GM12873 (cell line): ENCODE data around the gene VEPH1.

Experiments used
- TF ChIP-seq, protein P1 (sequence below): IDR thresholded peaks from 2 replicates; pipeline ENCODE4 v1.5.1; 2012; ENCODE audit warnings: low read depth, mild to moderate bottlenecking, moderate library complexity, low read length, control low read depth; ENCODE audit not compliant: insufficient read depth; ENCODE audit errors: missing control alignments

The VEPH1 gene

DNA sequence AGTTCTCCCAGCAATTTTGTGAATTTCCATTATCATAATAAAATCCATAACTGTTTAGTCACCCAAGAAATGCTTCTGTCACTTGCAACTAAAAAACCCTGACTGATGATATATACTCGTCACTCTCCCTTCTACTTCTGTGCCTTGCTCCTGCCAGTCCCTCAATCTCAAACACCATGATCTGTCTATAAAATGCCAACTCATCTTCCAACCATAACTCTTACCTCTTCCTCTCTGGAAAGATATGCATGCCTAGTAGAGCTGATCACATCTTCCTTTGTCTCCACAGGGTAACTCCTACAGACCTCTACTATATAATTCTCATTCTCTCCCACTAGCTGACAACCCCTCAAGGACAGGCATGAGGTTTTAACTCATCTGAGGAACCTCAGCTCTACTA is 5.2 kb upstream of the VEPH1 start:
- TF ChIP-seq, protein P1, sequence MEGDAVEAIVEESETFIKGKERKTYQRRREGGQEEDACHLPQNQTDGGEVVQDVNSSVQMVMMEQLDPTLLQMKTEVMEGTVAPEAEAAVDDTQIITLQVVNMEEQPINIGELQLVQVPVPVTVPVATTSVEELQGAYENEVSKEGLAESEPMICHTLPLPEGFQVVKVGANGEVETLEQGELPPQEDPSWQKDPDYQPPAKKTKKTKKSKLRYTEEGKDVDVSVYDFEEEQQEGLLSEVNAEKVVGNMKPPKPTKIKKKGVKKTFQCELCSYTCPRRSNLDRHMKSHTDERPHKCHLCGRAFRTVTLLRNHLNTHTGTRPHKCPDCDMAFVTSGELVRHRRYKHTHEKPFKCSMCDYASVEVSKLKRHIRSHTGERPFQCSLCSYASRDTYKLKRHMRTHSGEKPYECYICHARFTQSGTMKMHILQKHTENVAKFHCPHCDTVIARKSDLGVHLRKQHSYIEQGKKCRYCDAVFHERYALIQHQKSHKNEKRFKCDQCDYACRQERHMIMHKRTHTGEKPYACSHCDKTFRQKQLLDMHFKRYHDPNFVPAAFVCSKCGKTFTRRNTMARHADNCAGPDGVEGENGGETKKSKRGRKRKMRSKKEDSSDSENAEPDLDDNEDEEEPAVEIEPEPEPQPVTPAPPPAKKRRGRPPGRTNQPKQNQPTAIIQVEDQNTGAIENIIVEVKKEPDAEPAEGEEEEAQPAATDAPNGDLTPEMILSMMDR: no peak

DNA sequence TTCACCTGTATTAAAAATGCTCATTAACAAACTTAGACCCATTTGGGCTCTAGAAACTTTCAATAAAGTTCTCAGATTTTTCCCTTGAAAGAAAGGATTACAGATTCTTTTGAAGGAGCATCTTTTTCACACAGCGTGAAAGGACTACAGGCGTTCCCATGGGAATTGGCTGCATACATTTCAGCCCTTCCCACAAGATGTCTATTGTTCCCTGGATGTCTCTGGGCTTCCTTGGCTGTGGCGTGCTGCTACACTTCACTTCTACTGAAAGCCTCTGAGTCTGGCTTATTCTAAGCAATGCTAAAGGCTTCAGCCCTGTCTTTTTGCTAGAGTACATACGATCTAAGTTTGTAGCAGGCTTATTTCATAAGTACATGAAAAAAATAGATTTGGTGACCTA is 1.4 kb downstream of the VEPH1 start:
- TF ChIP-seq, protein P1: no peak

DNA sequence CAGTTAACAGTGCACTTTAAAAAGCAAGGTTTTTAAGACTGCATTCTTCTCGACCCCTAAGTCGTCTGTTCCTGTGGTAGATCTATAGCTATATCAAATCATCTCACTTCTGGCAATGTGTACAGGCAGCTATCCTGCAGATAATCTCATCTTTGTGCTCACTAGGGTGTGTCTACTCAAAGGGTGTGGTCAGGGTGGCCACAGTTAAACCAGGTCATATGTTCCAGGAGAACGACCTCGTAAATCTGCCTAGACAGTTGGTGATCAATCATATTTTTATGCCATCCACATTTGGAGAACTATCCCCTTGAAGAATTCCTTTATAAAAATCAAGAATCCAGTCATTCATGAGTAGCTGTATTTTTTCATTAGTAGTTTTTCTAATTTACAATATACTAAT is 3.0 kb downstream of the VEPH1 start:
- TF ChIP-seq, protein P1: no peak

DNA sequence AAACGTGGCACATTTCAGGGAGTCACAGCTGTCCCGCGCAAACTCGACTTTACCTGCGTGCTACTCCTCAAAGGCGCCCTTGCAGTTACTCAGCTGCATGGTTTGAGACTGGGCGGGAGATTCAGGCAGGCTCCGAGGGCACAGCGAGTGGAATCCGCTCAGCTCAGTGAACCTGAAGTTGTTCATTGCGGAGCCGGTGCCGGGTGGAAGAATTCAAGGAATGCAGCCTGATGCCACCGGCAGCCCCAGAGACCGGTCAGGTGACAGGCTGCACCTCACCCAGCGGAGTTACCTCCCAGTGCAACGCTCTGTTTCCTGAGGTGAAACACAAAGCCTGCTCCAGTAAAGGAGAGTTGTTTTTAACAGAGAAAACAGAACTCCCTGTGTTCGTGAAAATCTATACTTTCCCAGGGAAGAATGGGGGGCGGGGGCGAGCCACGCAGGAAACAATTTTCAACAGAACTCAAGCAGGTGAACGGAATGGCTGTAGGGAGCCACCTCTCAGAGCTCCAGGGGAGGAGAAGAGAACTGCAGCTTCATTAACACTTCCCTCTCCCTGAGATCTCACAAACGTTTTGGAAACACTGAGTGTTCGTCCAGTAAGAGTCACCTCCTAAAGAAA is 3.8 kb downstream of the VEPH1 start:
- TF ChIP-seq, protein P1: no peak

DNA sequence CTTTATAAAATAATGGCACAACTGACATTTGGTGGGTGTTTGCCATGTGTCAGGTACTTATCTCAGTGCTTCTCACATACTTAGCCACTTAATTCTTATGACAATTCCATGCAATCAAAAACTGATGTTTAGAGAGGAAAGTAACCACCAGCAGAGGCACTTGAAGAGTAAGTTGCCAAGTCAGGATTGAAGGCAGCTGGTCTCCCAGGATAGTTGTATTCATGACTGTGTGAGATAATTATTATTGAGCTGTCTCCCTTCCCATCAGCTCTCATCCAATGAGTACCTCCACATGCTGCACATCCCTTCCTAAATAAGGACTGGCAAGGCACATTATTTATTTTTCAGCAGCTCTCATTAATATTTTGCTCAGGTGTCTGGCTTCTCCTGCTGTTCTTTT is 4.8 kb downstream of the VEPH1 start:
- TF ChIP-seq, protein P1: no peak

DNA sequence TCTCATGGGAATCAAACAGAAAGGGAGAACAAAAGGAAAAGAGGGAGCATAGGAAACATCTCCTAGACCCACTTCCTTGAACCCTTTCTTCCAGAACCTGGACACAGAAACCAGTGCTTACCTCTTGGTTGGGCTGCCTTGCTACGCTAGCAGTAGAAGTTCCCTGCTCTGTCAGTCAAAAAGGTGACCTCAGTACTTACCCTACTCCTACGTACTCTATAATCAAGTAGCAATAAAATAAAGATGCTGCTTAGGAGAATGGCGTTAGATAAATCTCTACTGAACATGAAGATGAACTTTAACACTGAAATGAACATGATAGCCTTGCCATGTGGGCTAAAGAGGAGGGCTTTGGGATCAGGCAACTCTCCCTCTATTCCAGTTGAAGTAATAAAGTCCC is 7.4 kb downstream of the VEPH1 start:
- TF ChIP-seq, protein P1: no peak

DNA sequence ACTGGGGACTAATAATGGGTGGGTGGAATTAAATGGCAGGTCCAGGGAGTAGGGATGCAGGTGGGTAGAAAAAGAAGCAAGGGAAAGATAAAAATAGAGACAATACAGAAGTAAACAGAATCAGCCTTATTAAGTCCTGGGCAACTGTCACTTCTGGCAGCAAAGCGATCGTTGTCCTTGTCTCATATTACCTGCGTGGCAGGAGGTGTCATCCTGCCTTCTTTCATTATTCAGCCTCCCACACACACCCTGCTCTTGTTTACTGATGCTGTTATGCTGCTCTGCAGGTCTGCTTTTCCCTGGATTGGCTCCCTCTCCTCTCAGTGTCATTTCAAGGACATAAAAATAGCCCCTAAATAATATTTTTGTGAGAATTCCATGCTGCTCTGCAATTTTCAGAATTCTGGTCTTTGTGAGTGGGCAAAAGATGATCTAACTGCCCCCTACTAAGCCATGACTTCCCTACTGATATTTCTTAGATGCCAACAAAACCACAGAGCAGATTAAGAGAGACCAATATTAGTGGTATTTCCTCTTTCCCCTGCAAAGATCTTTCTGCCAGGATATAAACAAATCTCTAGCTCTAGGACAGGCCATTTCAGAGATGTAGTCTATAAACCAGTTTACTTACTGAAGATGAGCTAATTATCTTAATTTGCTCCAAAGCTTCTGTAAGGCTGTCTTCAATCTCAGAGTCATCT is 8.5 kb downstream of the VEPH1 start:
- TF ChIP-seq, protein P1: no peak
